GM21360 (cell line): Measurements from ENCODE around the gene HPCAL4.

Experiments used
- ATAC-seq: cut with Tn5 transposase; IDR thresholded peaks from one replicate; pipeline ENCODE4 v1.9.1; 2021; ENCODE audit warnings: mild to moderate bottlenecking, moderate library complexity; ENCODE audit not compliant: unreplicated experiment

Gene HPCAL4

GRCh38 chr1:39704757-39705156 lies 13.5 kb upstream of the HPCAL4 start:
- ATAC-seq = no peak

- no peak for ATAC-seq
Observed at GRCh38 chr1:39701049-39701439, 9.8 kb upstream of the HPCAL4 start.

- ATAC-seq = no peak
Observed at GRCh38 chr1:39700348-39700747, 9.1 kb upstream of the HPCAL4 start.

DNA sequence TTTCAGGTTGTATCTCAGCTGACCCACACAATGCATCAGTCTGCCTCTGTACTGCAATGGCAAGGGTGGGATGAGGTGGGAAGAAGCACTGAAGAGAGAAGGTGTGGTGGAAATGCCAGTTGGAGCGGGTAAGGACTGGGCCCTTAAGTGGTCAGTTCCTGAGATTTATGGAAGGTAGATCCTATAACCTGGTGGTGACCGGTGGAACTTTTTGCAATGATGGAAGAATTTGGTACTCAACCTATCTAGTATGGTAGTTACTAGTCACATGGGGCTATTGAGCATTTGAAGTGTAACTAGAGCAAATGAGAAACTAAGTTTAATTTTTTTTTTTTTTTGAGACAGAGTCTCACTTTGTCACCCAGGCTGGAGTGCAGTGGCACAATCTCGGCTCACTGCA lies 8.2 kb upstream of the HPCAL4 start:
- no peak for ATAC-seq

DNA sequence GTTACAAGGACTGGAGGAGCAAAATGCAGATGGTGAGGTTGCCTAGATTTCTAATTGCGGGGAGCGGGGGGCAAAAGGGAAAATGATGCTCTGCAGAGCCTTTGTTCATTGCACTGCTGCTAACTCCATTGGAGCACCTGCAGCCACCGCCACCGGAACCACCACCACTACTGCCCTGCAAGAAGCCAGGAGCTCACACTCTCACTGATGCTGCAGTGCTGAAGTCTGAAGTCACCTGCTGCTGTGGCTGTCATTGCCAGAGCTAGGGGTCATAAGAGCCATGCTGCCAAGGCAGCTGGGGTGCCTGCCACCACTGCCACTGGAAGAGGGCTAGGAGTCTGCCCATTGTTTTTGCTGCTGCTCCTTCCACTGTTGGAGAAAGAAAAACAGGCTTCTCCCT lies 7.3 kb upstream of the HPCAL4 start:
- no peak for ATAC-seq

- no peak for ATAC-seq
Observed at GRCh38 chr1:39696448-39696847, 5.2 kb upstream of the HPCAL4 start.

GRCh38 chr1:39695016-39695415 lies 3.8 kb upstream of the HPCAL4 start:
- ATAC-seq = no peak

DNA sequence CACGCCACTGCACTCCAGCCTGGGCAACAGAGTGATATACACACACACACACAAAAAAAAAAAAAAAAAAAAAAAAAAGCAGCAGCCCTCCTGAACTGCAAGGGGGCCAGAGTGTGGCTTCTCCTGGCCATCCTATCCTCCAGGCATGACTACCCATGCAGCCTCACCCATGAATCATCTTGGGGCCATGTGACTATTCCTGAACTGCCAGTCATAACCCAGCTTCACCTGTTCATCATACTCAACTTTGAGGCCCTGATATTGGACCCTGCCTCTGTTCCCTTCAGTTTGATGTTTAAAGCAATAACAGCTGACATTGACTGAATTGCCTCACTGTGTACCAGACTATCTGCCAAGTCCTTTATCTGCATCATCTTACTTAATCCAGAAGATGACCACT lies 2.8 kb upstream of the HPCAL4 start:
- ATAC-seq = no peak

GRCh38 chr1:39692152-39693074 lies 1.2 kb upstream of the HPCAL4 start:
- ATAC-seq = no peak

DNA sequence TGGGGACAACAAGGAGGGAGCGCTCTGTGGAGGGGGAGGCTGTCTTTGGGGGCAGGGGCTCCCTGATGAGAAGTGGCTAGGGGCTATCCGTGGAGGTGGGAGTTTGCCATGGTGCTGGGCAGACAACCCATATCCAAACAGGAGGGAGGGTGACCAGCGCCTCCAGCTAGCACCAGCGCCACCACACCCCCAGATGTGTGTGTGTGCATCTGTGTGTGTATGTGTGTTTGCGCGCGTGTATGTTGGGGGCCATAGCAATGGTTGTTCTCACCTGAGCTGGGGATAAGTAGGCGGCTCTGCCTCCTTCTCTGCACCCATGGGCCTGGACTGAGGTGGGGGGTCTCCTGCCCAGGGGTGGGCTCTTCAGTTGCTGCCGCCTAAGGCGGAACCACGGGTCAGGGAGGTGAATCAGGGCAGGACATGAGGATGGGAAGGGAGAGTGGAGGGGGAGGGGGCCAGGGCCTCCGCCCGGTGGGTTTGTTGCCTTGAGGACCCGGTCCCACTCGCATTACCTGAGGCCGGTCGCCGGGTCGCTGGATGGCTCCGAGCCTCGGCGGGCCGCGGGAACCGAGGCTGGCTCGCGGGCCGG lies 345 bp downstream of the HPCAL4 start:
- ATAC-seq = peak; percentile 10

GRCh38 chr1:39690225-39690624 lies 1.0 kb downstream of the HPCAL4 start:
- ATAC-seq = no peak

- ATAC-seq = no peak
Observed at GRCh38 chr1:39689635-39690034, 1.6 kb downstream of the HPCAL4 start.

DNA sequence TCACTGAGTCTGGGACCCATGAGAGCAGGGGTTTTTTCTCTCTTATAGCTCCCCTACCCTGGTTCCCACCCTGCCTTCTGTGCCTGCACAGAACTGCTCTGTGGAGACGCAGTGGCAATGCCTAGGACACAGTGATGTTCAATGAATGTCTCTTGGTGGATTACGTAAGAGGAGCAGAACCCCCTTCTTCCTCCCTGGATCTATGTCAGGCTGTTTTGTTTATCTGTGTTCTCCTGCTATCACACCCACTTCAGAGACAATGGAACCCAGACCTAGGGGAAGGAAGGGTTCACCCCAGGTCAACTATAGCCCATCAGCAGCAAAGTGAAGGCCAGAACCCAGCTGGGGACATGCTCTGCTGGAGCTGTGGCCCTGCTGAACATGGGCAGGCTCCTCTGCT lies 2.0 kb downstream of the HPCAL4 start:
- ATAC-seq = no peak

DNA sequence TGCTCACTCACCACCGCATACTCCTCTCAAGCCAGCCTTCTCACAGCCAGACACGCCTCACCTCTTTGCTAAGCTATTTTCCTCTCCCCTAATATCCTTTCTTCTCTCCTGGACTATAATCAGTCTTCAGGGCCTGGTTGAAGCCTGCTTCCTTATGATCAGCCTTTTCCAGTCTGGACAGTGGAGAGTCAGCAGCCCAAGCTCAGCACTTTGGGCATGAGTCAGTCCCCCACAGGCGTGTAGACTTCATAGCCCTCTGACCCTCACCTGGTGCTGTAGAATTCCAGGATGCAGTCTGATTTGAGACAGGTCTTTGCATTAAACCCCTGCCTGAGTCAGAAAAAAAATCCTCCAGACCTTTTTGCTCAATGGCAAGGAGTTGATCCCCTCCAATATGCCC lies 2.5 kb downstream of the HPCAL4 start:
- no peak for ATAC-seq

- ATAC-seq = no peak
Observed at GRCh38 chr1:39687243-39687642, 4.0 kb downstream of the HPCAL4 start.

- ATAC-seq = no peak
Observed at GRCh38 chr1:39685071-39685470, 6.2 kb downstream of the HPCAL4 start.

DNA sequence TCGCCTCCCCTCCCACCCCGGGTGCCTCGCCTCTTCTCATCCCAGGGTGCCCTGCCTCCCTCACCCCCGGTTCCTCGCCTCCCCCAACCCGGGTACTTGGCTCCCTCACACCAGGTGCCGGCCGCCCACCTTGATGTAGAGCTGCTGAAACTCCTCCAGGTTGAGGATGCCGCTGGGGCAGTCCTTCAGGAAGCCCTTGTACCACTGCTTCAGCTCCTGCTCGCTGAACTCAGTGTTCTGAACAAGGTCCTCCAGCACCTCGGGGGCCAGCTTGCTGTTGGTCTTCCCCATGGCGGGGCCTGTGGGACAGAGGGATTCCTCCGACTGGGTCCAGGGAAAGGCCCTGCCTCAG lies 6.9 kb downstream of the HPCAL4 start:
- no peak for ATAC-seq

DNA sequence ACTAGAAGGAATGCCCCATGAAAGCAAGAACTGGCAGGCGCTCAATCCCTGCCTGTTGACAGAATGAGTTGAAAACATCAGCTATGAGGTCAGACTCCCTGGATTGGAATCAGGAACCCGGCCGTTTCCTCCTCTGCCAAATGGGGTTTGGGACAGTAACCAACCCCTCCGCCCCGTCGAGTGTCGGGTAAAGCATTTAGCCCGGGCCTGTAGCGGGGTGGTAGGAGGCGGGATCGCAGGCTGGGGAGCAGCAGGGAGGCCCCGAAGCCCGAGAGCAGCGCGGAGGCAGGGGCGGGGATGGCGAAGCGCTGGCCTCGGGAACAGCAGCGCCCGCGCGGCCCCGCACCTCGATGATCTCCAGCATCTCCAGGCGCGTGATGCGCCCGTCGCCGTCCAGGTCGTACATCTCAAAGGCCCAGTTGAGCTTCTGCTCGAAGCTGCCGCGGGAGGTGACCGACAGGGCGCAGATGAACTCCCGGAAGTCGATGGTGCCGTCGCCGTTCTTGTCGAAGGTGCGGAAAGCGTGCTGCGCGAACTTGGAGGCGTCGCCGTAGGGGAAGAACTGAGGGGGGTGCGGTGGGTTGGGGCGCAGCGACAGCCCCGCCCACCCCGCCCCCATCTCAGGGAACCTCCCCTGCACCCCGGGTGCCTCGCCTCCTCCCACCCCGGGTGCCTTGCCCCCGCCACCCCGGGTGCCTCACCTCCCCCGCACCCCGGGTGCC lies 7.5 kb downstream of the HPCAL4 start:
- no peak for ATAC-seq

DNA sequence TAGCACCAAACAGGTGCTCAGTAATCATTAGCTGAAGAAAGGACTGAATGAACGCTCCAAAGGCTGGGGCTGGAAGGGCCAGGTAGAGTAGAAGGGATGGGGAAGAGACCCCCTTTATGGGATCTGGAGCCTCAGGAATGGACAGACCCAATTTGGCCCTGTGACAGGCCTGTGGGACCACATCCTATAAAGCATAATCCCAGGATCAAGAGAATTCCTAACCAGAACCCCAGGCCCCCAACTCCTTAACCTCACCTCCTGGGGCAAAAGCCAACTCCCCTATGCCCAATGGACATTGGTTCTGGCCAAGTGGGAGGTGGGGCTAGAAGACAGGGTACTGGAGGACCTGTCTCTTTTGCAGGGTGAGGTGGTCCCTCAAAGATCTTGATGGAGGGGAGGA lies 9.2 kb downstream of the HPCAL4 start:
- no peak for ATAC-seq

- no peak for ATAC-seq
Observed at GRCh38 chr1:39681294-39681693, 9.9 kb downstream of the HPCAL4 start.

DNA sequence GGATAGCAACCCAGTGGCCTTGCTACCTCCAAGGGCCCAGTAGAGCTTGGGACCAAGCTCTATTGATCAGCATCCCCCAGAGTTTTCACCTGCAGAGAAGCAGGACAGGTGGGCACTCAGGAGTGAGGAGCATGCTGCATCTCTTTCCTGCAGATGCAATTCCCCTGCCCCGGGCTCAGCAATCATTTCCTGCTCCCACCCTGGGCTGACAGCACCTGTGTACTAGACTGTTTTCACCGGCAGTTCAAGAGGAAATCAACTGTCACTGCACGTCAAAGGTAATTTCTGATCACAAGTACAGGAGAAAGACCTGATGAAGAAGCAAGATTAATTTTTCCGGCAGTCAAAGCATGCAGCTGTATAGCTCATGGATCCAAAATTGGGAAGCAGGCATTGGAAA lies 10.5 kb downstream of the HPCAL4 start:
- no peak for ATAC-seq

- ATAC-seq = no peak
Observed at GRCh38 chr1:39679821-39680220, 11.4 kb downstream of the HPCAL4 start.
